Measurements from ENCODE around the gene KCTD6. TPM values are rescaled to one million over a fixed set of nuclear protein-coding genes. Genes with fewer than 3 reads are reported as not detected.

KCTD6 gene
- total RNA-seq, 6 donors from 2014 or later, result 2.2 to 13.1 (median 6.0) TPM

- WGBS, 2 donors, result 39 to 44% methylated on average over 1 to 2 of the region's 2 CpGs
- H3K9me3 ChIP-seq, result no peaks in the 10 kb centered on the region
- H3K27me3 ChIP-seq, result no peaks in the 10 kb centered on the region
- no peaks in the 10 kb centered on the region for H3K36me3 ChIP-seq
- peaks cover 19 to 30% (median 23%) of the 10 kb centered on the region in 4 donors for H3K4me1 ChIP-seq
- no peak overlapping the region for H3K4me3 ChIP-seq
- H3K27ac ChIP-seq, result no peak overlapping the region
- TF ChIP-seq EP300 (IDR thresholded peaks at IDR 0.05), result no peak
- TF ChIP-seq CTCF (IDR thresholded peaks at IDR 0.05), result no peak
- TF ChIP-seq POLR2AphosphoS5 (IDR thresholded peaks at IDR 0.05), result no peak
- TF ChIP-seq POLR2A (IDR thresholded peaks at IDR 0.05), result no peak
- DNase-seq (no peak), ATAC-seq (ENCODE audit: low FRiP score in 2 of 2) (no peak)
These were observed 2.9 kb upstream of the KCTD6 start for GRCh38 chr3:58488967-58489366.

- Histone ChIP-seq H3K36me3 (no peaks in the 10 kb centered on the region), H3K27ac (peak overlapping the region; percentile 55 to 93 (median 82)), H3K4me1 (peaks cover 24 to 33% (median 28%) of the 10 kb centered on the region in 4 donors), H3K27me3 (no peaks in the 10 kb centered on the region), H3K4me3 (peak overlapping the region in 3 of 4 donors; percentile 87 to 98 (median 89)), H3K9me3 (no peaks in the 10 kb centered on the region)
- ATAC-seq (ENCODE audit: low FRiP score in 2 of 2) (no peak), DNase-seq (peak in 1 of 2 donors; percentile 77)
- WGBS, 2 donors, result 64 to 78% methylated on average over 10 to 17 of the region's 19 CpGs
- TF ChIP-seq EP300 (IDR thresholded peaks at IDR 0.05) (no peak), POLR2A (IDR thresholded peaks at IDR 0.05) (no peak), POLR2AphosphoS5 (IDR thresholded peaks at IDR 0.05) (no peak), CTCF (IDR thresholded peaks at IDR 0.05) (no peak)
These were observed 915 bp upstream of the KCTD6 start for GRCh38 chr3:58490860-58491501.

- ATAC-seq (ENCODE audit: low FRiP score in 2 of 2) (no peak), DNase-seq (no peak)
- peak overlapping the region; percentile 75 to 93 (median 80) for H3K27ac ChIP-seq
- WGBS, 2 donors, result 0% methylated on average over 5 to 14 of the region's 15 CpGs
- H3K4me1 ChIP-seq, result peaks cover 27 to 42% (median 32%) of the 10 kb centered on the region in 4 donors
- TF ChIP-seq EP300 (IDR thresholded peaks at IDR 0.05), result no peak
- TF ChIP-seq POLR2A (IDR thresholded peaks at IDR 0.05), result no peak
- TF ChIP-seq CTCF (IDR thresholded peaks at IDR 0.05), result no peak
- no peak for TF ChIP-seq POLR2AphosphoS5 (IDR thresholded peaks at IDR 0.05)
- no peaks in the 10 kb centered on the region for H3K9me3 ChIP-seq
- peak overlapping the region; percentile 85 to 98 (median 88) for H3K4me3 ChIP-seq
- no peaks in the 10 kb centered on the region for H3K36me3 ChIP-seq
- no peaks in the 10 kb centered on the region for H3K27me3 ChIP-seq
These were observed 604 bp downstream of the KCTD6 start for GRCh38 chr3:58492494-58492905.

GRCh38 chr3:58494107-58494506 is 2.2 kb downstream of the KCTD6 start:
- Histone ChIP-seq H3K27ac (no peak overlapping the region), H3K4me3 (no peak overlapping the region), H3K27me3 (no peaks in the 10 kb centered on the region), H3K9me3 (no peaks in the 10 kb centered on the region), H3K4me1 (peaks cover 27 to 44% (median 32%) of the 10 kb centered on the region in 4 donors), H3K36me3 (no peaks in the 10 kb centered on the region)
- TF ChIP-seq POLR2A (IDR thresholded peaks at IDR 0.05) (no peak), CTCF (IDR thresholded peaks at IDR 0.05) (no peak), EP300 (IDR thresholded peaks at IDR 0.05) (no peak), POLR2AphosphoS5 (IDR thresholded peaks at IDR 0.05) (no peak)
- ATAC-seq (ENCODE audit: low FRiP score in 2 of 2) (no peak), DNase-seq (no peak)
- WGBS, 2 donors, result 84 to 85% methylated on average over 3 of the region's 3 CpGs

GRCh38 chr3:58495101-58495500 is 3.2 kb downstream of the KCTD6 start:
- Histone ChIP-seq H3K36me3 (no peaks in the 10 kb centered on the region), H3K9me3 (no peaks in the 10 kb centered on the region), H3K4me1 (peaks cover 27 to 44% (median 32%) of the 10 kb centered on the region in 4 donors), H3K27ac (no peak overlapping the region), H3K27me3 (no peaks in the 10 kb centered on the region), H3K4me3 (no peak overlapping the region)
- DNase-seq (no peak), ATAC-seq (ENCODE audit: low FRiP score in 2 of 2) (no peak)
- TF ChIP-seq CTCF (IDR thresholded peaks at IDR 0.05) (no peak), POLR2AphosphoS5 (IDR thresholded peaks at IDR 0.05) (no peak), POLR2A (IDR thresholded peaks at IDR 0.05) (no peak), EP300 (IDR thresholded peaks at IDR 0.05) (no peak)
- WGBS, 2 donors, result 59 to 91% methylated on average over 3 of the region's 3 CpGs
